ENCODE data around the gene CUEDC1. TPM values are rescaled to one million over a fixed set of nuclear protein-coding genes. Genes with fewer than 3 reads are reported as not detected.

The CUEDC1 gene
- total and polyA plus RNA-seq, 2 of the 13 experiments (the other 11 are each of a cell fraction or from before 2014, with no cell fraction given), result 7.4 to 12.9 TPM

GRCh38 chr17:57993471-57994365 lies 38.5 kb upstream of the CUEDC1 start (continued):
- TF ChIP-seq RERE (CRISPR knock-in tag; IDR thresholded peaks at IDR 0.05; ENCODE audit: low read depth) (no peak), EP300 (IDR thresholded peaks at IDR 0.05; ENCODE audit: low read depth in 2 of 2, low read length in 2 of 2) (peak in 1 of 2 experiments; percentile 61; a peak in 1 of 4 replicates), EP300 (CRISPR knock-in tag; IDR thresholded peaks at IDR 0.05; ENCODE audit: borderline replicate concordance) (no peak), CHD2 (IDR thresholded peaks at IDR 0.05; ENCODE audit: low read depth, low read length) (no peak), ZNF83 (CRISPR knock-in tag; IDR thresholded peaks at IDR 0.05; ENCODE audit: borderline replicate concordance) (no peak), POLR2A (IDR thresholded peaks at IDR 0.05; ENCODE audit: insufficient read depth in 1 of 2, low read depth in 2 of 2, low read length in 2 of 2) (peak; percentile 36 to 38; a peak in 2 of 4 replicates), ZFAT (CRISPR knock-in tag; conservative IDR thresholded peaks at IDR 0.05) (no peak), ZNF563 (CRISPR knock-in tag; IDR thresholded peaks at IDR 0.05) (no peak), DPF2 (CRISPR knock-in tag; IDR thresholded peaks at IDR 0.05; ENCODE audit: borderline replicate concordance, low read depth) (no peak; the same call in 1 of the 2 replicates), UBTF (CRISPR knock-in tag; IDR thresholded peaks at IDR 0.05) (no peak), PAWR (CRISPR knock-in tag; IDR thresholded peaks at IDR 0.05; ENCODE audit: borderline replicate concordance) (no peak), ZNF441 (CRISPR knock-in tag; IDR thresholded peaks at IDR 0.05; ENCODE audit: borderline replicate concordance) (no peak), ZNF639 (CRISPR knock-in tag; conservative IDR thresholded peaks at IDR 0.05) (no peak), ATF7 (IDR thresholded peaks at IDR 0.05) (no peak), ATF7 (CRISPR knock-in tag; IDR thresholded peaks at IDR 0.05) (no peak), RFXANK (CRISPR knock-in tag; IDR thresholded peaks at IDR 0.05) (no peak), KAT2B (IDR thresholded peaks at IDR 0.05; ENCODE audit: borderline replicate concordance, low read depth, low read length) (no peak), MYPOP (CRISPR knock-in tag; IDR thresholded peaks at IDR 0.05) (peak; percentile 44; the same call in 1 of the 2 replicates), ZNF317 (CRISPR knock-in tag; IDR thresholded peaks at IDR 0.05) (no peak), ELF3 (CRISPR knock-in tag; IDR thresholded peaks at IDR 0.05) (peak; percentile 70; the same call in 1 of the 2 replicates)

Measured in HepG2 (cell line).